Esophagus muscularis mucosa (tissue), 3 donors: ENCODE data around the gene DHX30.

Source experiments
- EP300 ChIP-seq: sonication (generic); formaldehyde crosslinking; IDR thresholded peaks from one replicate; pipeline ENCODE4 v1.6.1; 2017; ENCODE audit warnings: antibody characterized with exemption
- POLR2AphosphoS5 ChIP-seq, 2 donors: sonication (generic); formaldehyde crosslinking; IDR thresholded peaks; one replicate each; pipeline ENCODE4 v1.6.1; 2017; ENCODE audit warnings: antibody characterized with exemption in 2 of 2

GRCh38 chr3:47882338-47882737 lies 79.4 kb downstream of the DHX30 start:
- TF ChIP-seq POLR2AphosphoS5 (IDR thresholded peaks at IDR 0.05) (no peak), EP300 (no peak)
